ENCODE measurements around the gene MAMDC4. TPM values are rescaled to one million over a fixed set of nuclear protein-coding genes. Genes with fewer than 3 reads are reported as not detected.

MAMDC4 gene
- total RNA-seq, 4 donors from 2014 or later: 1.0 to 2.2 (median 1.8) TPM

DNA sequence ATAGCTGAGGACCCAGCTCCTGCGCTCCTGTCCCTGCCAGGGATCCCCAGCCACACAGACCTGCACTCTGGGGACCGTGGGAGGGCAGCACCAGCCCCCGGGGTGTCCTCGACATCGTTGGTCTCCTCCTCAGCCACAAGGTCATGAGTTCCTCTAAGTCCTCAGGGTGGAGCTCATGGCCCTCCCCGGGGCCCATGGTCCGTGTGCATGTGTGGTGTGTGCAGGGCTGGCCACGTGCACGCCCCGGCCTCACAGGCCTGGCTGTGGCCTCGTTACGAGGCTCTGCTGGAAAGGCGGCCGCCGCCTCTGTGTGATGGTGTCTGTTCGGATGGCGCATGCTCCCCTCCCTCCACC is 26.0 kb upstream of the MAMDC4 start:
- Histone ChIP-seq H3K9me3 (no peaks in the 10 kb centered on the region), H3K4me1 (peaks cover 0 to 14% (median 0%) of the 10 kb centered on the region in 3 donors), H3K27ac (no peak overlapping the region), H3K36me3 (peaks cover 0 to 81% of the 10 kb centered on the region in 2 donors), H3K27me3 (no peaks in the 10 kb centered on the region), H3K4me3 (no peak overlapping the region)
- ATAC-seq: no peak
- no peak for TF ChIP-seq POLR2A (IDR thresholded peaks at IDR 0.05)
- no peak for TF ChIP-seq EP300 (IDR thresholded peaks at IDR 0.05)
- no peak for TF ChIP-seq POLR2AphosphoS5 (IDR thresholded peaks at IDR 0.05)
- TF ChIP-seq, protein P1, sequence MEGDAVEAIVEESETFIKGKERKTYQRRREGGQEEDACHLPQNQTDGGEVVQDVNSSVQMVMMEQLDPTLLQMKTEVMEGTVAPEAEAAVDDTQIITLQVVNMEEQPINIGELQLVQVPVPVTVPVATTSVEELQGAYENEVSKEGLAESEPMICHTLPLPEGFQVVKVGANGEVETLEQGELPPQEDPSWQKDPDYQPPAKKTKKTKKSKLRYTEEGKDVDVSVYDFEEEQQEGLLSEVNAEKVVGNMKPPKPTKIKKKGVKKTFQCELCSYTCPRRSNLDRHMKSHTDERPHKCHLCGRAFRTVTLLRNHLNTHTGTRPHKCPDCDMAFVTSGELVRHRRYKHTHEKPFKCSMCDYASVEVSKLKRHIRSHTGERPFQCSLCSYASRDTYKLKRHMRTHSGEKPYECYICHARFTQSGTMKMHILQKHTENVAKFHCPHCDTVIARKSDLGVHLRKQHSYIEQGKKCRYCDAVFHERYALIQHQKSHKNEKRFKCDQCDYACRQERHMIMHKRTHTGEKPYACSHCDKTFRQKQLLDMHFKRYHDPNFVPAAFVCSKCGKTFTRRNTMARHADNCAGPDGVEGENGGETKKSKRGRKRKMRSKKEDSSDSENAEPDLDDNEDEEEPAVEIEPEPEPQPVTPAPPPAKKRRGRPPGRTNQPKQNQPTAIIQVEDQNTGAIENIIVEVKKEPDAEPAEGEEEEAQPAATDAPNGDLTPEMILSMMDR (IDR thresholded peaks at IDR 0.05): no peak
- WGBS, 2 donors (ENCODE audit: low coverage in 1 of 2): no CpG with 5 or more reads among the region's 17 CpGs

DNA sequence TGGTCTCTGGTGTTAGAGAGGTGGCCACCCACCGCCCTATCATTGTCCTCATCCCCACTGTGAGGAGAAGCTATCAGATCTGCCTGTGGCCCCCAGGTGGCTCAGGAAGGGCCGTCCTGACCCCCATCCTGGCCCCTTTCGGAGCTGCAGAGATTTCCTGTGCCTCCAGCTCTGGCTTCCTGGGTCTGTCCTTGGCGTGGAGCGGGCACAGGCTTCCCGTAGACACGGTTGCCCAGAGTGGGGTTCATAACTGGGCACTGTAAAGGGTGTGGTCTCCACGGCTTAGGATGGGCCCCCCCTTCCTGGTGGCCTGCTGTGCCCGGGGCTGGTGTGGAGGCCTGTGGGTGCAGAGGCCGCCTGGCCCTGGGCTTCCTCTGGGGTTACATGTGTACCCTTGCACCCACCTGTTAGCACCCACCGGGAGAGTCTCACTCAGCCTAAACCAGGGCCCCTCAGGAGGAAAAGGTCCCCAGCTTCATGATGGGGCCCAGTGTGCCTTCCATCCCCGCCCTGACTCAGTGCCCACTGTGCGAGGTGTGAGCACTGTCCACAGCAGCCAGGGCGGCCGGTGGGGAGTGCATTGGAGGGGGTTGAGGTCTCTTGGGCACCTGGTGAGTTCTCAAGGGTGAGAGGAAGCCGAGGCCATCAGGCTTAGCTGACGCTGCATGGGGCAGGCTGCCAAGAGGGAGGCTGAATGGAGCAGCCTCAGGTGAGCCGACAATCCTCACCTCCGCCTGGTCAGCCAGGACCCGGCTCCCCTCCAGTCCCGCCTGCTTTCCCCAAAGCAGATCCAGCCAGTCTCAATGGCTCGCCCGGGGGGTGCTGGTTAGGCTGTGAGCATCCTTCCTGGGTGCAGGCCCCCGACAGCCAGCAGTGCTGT is 25.2 kb upstream of the MAMDC4 start:
- Histone ChIP-seq H3K27me3 (no peaks in the 10 kb centered on the region), H3K9me3 (no peaks in the 10 kb centered on the region), H3K36me3 (peaks cover 0 to 89% of the 10 kb centered on the region in 2 donors), H3K27ac (no peak overlapping the region), H3K4me1 (peaks cover 0 to 7% (median 0%) of the 10 kb centered on the region in 3 donors), H3K4me3 (no peak overlapping the region)
- no peak for TF ChIP-seq EP300 (IDR thresholded peaks at IDR 0.05)
- TF ChIP-seq, protein P1 (IDR thresholded peaks at IDR 0.05): no peak
- no peak for ATAC-seq
- 80 to 87% methylated on average over 1 to 5 of the region's 24 CpGs for WGBS, 2 donors (ENCODE audit: low coverage in 1 of 2)

DNA sequence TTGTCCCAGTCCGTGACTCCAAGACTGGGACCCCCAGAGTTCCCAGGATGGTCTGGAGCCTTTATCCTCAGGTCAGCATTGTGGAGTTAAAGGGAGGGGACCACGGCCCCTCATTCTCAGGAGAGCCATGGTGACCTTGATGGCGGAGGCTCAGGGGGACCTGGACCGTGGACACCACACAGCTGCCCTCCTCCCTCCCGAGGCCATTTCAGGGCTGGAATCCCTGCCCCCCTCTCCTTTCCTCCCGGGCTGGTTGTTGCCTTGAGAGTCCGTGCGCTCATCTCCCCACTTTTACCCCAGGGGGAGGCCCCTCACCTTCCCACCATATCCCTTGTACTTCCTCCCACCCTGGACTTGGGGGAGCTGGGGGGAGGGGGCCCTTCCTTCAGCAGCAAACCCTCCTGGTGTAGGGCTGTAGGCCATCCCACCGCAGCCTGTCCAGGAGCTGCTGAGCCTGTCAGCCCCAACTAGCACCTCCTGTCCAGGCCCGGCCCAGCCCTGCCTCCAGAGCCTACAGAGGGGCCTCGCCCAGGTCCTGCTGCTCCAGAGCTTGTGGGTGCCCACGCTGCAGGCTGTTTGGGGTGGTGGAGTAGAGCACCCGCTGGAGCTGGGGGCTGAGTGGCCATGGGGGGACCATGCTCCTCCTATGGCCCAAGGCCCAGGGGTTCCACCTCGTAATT is 24.2 kb upstream of the MAMDC4 start:
- H3K36me3 ChIP-seq: peaks cover 0 to 99% of the 10 kb centered on the region in 2 donors
- H3K27me3 ChIP-seq: no peaks in the 10 kb centered on the region
- no peak overlapping the region for H3K27ac ChIP-seq
- TF ChIP-seq POLR2AphosphoS5 (IDR thresholded peaks at IDR 0.05): no peak
- TF ChIP-seq POLR2A (IDR thresholded peaks at IDR 0.05): no peak
- no peak for TF ChIP-seq EP300 (IDR thresholded peaks at IDR 0.05)
- TF ChIP-seq, protein P1 (IDR thresholded peaks at IDR 0.05): no peak
- H3K9me3 ChIP-seq: no peaks in the 10 kb centered on the region
- ATAC-seq: no peak
- WGBS, 2 donors (ENCODE audit: low coverage in 1 of 2): 88 to 100% methylated on average over 2 to 3 of the region's 14 CpGs
- no peaks in the 10 kb centered on the region for H3K4me1 ChIP-seq
- H3K4me3 ChIP-seq: no peak overlapping the region

DNA sequence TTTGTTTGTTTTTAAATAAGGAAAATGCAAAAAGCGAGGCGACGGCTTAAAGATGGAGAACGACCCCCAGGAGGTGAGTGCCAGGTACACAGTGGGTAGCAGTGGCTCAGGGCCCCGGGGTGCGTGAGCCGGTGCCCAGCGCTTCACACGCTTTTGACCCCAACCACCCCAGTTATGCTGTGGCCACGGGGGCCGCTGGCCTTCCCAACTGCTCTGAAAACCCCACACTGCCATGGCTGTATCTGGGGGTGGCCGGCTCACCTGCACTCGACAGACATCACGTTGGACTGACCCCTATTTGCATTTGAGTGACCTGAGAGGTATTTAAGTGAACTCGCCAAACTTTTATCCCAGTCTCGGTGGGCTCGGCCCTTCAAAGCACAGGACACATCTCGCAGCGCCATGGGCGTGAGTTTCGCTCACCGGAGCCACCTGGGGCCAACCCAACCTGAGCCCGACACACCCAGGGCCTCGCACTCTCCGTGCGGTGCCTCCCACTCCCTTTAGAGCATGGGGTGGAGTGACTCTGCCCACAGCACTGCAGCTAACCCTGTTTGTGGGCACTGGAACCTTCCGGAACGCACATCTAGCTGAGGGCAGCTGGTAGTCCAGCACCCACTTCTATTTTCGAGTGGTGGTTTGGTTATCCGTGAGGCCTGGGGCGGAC is 23.5 kb upstream of the MAMDC4 start:
- no peak for ATAC-seq
- WGBS, 2 donors (ENCODE audit: low coverage in 1 of 2): 89 to 93% methylated on average over 4 to 11 of the region's 31 CpGs
- no peaks in the 10 kb centered on the region for H3K9me3 ChIP-seq
- no peak overlapping the region for H3K4me3 ChIP-seq
- TF ChIP-seq, protein P1 (IDR thresholded peaks at IDR 0.05): no peak
- TF ChIP-seq POLR2A (IDR thresholded peaks at IDR 0.05) (no peak), POLR2AphosphoS5 (IDR thresholded peaks at IDR 0.05) (no peak), EP300 (IDR thresholded peaks at IDR 0.05) (no peak)
- no peaks in the 10 kb centered on the region for H3K4me1 ChIP-seq
- no peak overlapping the region for H3K27ac ChIP-seq
- H3K36me3 ChIP-seq: peaks cover 0 to 100% of the 10 kb centered on the region in 2 donors
- H3K27me3 ChIP-seq: no peaks in the 10 kb centered on the region

Data from gastroesophageal sphincter (tissue), 4 donors.